SK-N-MC (cell line): ENCODE measurements around the gene ARHGAP22.

ENCODE experiments used
- EZH2 ChIP-seq: fragments of 200-600 bp; sonication (generic); IDR thresholded peaks from one replicate; pipeline ENCODE4 v1.6.1; 2017; ENCODE audit warnings: antibody characterized with exemption
- POLR2AphosphoS5 ChIP-seq: IDR thresholded peaks from 2 replicates; pipeline ENCODE4 v1.6.1; 2012; ENCODE audit warnings: mild to moderate bottlenecking, low read depth, low read length, borderline replicate concordance

GRCh38 chr10:48507494-48507893 is 97.4 kb downstream of the ARHGAP22 start:
- TF ChIP-seq EZH2 (no peak), POLR2AphosphoS5 (no peak)
